GM18907 (cell line): Measurements from ENCODE around the gene LOXL3.
"Not testable (repeated sequence)": the region's sequence is repeated elsewhere in the genome, so short reads cannot be mapped to it uniquely, and the experiment has no call there.

Source experiments
- ATAC-seq: cut with Tn5 transposase; IDR thresholded peaks from one replicate; pipeline ENCODE4 v1.9.1; 2021; ENCODE audit warnings: mild to moderate bottlenecking, moderate library complexity; ENCODE audit not compliant: unreplicated experiment

The LOXL3 gene

DNA sequence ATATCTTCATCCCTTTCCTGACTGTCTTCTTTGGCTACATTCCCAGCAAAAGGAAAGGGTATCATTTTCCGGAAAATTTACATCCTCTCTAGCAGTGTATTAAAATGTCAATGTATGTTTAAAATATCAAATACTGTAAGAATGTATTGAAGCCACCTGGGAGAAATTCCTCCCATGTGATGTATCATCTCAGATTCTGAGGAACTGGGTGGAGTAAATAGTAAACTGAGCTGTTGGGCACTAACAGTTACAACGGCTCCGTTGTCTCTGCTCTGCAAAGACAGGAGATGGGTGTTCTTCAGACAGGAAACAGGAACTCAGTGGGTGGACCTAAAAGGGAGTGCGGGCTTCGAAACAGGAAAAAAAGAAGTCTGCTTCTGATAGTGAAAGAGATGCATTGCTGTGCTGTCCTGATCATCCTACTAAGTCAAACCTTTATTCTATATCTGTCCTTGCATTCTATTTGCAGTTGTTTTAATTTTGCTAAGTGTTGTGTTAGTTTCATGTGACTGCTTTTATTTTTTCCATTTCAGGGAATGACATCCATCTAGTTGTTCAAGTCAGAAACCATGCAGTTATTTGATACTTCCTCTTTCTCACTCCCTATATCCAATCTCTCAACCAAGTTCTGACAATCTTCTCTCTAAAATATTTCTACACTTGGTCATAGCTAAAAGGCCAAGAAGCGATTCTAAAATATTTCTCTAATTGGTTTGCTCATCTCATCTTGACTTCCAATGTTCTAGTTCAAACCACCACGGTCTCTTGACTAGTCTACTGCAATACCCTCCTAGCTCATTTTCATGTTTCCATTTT, 20.2 kb upstream of the LOXL3 start:
- ATAC-seq: peak; percentile 51

GRCh38 chr2:74572178-74572925, 18.6 kb upstream of the LOXL3 start:
- no peak for ATAC-seq

DNA sequence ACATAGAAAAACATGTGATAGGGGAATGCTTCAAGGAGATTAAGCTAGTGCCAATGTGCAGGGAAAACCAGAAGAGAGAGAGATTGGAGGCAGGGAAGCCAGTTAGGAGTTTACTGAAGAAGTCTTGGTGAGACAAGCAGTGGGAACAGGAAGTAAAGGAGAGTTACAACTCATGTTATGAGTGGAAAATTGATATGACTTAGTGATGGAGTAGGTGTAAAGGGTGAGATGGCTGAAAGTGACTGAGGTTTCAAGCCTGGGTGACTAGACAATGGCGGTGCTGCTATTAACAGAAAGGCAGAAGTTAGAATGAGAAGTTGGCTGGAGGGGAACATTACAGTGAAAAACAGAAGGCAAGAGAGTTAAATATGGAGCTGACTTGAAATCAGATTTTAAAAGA, 17.3 kb upstream of the LOXL3 start:
- ATAC-seq: peak; percentile 74

GRCh38 chr2:74569686-74570085, 15.9 kb upstream of the LOXL3 start:
- ATAC-seq: no peak

- no peak for ATAC-seq
Observed at GRCh38 chr2:74567881-74568280, 14.1 kb upstream of the LOXL3 start.

DNA sequence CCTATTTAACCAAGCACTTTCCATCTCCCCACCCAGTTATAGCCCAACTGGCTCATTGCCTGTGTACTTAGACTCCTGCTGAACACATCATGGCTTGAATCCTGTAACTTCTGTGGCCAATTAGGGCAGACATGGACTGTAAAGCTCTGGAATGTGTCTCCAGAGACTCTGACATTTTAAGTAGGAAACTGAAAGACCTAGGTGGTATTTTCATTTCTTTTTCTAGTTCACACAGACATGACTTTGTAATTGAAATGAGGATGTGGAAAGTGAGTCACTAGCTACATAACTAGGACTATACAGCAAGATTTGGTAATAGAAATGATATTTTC, 13.0 kb upstream of the LOXL3 start:
- no peak for ATAC-seq

GRCh38 chr2:74566076-74566753, 12.5 kb upstream of the LOXL3 start:
- ATAC-seq: no peak

- ATAC-seq: no peak
Observed at GRCh38 chr2:74564222-74564621, 10.5 kb upstream of the LOXL3 start.

- no peak for ATAC-seq
Observed at GRCh38 chr2:74562126-74562775, 8.5 kb upstream of the LOXL3 start.

GRCh38 chr2:74561022-74561421, 7.3 kb upstream of the LOXL3 start:
- not testable (repeated sequence) for ATAC-seq

GRCh38 chr2:74560591-74560990, 6.8 kb upstream of the LOXL3 start:
- no peak for ATAC-seq

DNA sequence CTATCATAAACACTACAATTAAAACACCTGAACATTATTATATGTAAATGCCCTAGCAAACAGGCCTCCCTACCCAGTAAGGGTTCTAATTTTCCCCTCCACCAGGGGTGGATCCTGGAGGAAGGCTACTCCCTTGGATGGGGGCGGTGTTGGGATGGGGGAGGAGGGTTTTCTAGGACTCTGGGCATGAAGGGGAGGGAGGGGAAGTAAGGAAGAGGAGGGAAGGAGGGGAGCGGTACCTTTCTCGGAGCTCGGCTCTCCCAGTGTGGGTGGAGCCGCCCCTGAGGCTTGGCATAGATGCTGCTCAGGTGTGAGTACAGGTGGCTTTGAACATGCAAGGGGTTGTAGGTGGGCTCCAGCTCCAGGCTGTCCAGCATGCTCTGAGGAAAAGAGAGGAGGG, 6.2 kb upstream of the LOXL3 start:
- no peak for ATAC-seq

DNA sequence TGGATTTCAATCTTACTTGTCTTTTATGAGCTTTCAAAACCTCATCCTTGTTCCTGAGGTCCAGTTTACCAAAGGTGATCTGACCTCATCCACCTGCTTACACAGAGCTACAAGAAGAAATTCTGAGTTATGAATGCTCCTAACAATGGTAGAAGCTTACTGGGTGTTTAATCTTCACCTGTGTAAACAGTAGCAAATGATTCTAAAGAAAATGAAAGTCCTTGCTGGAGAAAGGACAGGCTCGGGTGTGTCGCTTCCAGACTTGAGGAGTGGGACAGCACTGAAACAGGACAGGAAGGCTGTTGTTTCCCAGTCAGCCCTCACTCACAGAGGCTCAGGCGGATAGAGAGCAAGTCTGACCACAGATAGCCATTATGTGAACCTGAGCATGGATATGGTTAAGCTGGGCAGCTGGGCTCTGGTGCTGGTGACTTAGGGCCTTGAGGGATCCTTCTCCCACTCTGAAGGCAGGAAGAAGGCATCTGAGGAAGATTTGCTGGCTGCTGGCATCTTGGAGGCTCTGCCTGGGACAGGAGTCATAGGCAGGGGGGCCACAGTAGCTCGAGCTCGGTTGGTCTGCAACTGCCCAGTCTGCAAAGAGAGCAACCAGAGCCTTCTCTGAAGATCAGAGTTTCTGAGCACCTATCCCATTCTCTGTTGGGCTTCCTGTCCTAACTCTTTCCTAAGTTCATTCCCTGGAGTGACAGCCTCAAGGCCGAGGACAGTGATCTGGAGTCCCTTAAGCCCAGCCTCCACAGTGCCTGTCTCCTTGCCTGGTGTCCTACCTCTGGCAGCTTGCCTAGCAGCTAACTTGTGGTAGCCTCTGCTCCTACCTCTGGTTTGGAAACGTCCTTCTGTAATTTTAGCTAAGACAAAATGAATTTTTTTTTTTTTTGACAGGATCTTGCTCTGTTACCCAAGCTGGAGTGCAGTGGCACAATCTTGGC, 4.8 kb upstream of the LOXL3 start:
- ATAC-seq: no peak

DNA sequence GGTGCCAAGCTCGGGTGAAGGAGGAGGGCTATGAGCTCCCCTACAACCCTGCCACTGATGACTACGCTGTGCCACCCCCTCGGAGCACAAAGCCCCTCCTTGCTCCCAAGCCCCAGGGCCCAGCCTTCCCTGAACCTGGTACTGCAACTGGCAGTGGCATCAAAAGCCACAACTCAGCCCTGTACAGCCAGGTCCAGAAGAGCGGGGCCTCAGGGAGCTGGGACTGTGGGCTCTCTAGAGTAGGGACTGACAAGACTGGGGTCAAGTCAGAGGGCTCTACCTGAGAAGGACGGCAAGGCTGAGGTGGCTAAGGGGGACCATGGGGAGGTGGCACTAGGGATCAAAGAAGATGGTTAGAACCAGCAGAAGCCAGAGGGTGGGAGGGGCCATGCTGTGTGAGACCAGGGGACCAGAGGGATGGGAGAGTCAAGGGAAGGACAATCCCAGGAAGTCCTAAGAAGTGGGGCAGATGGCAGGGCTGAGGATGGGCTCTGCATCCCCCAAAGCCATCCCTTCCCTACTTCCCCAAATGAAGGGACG, 3.2 kb upstream of the LOXL3 start:
- ATAC-seq: no peak

- ATAC-seq: no peak
Observed at GRCh38 chr2:74556159-74556558, 2.4 kb upstream of the LOXL3 start.

DNA sequence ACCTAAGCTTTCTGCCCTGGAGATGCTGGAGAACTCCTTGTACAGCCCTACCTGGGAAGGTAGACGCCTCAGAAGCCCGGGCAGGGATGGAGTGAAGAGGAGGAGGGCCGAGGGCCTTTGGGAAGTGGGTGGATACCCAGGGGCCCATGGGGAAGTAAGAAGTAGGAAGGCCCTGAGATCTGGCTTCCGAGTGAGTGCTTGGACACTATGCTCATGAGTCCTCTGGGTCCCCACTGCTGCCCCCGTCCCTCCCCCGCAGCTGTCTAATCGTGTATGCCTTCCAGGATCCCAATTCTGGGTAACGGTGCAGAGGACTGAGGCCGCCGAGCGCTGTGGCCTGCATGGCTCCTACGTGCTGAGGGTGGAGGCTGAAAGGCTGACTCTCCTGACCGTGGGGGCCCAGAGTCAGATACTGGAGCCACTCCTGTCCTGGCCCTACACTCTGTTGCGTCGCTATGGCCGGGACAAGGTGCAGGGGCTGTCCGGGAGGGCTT, 1.9 kb upstream of the LOXL3 start:
- no peak for ATAC-seq

DNA sequence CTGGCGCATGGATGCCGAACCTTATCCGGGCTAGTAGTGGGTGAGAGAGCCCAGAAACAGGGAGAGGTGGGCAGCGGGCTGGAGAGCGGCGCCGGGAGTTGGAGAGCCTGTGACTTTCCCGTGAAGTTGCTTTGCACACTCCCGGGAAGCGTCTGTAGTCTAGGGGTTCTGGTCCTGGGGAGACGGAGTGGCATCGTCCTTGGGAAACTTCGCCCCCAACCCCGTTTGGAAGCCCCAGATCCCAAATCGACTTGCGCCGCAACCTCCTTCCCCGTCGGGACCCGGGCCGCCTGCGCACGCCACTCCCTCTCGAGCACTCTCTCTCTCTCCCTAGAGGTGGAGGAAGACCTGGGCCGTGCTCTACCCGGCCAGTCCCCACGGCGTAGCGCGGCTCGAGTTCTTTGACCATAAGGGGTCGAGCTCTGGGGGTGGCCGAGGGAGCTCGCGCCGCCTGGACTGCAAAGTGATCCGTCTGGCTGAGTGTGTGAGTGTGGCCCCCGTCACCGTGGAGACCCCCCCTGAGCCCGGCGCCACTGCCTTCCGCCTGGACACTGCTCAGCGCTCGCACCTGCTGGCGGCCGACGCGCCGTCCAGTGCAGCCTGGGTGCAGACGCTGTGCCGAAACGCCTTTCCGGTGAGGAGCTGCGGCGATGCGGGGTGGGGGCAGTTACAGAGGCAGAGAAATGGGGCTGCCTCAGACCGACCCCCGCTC, 1.2 kb upstream of the LOXL3 start:
- peak; percentile 43 for ATAC-seq

GRCh38 chr2:74552914-74553811, 579 bp downstream of the LOXL3 start:
- peak; percentile 25 for ATAC-seq
